Tibial artery (tissue), 4 donors: ENCODE results near the gene PVALEF.
A peak's percentile ranks its signal among the peaks of the same experiment; 100 is the strongest.

Experiments used
- DNase-seq, 2 donors: peaks; one replicate each; pipeline ENCODE4 v3.0.0-alpha.2; 2019
- H3K27ac ChIP-seq, 2 donors: fragments of 200-600 bp; sonication (generic) in 1 of 2; 1 replicate in 1 of 2; 2 replicates in 1 of 2; pipeline ENCODE4 v1.5.1; 2018 to 2019; ENCODE audit warnings: mild to moderate bottlenecking in 1 of 2
- H3K27me3 ChIP-seq, 2 donors: fragments of 200-600 bp; sonication (generic) in 1 of 2; one replicate each; pipeline versions ENCODE4 v1.5.1 to v1.6.0; 2016 to 2019
- H3K36me3 ChIP-seq, 3 donors: fragments of 200-600 bp; sonication (generic) in 2 of 3; one replicate each; pipeline ENCODE4 v1.5.1; 2016 to 2019; ENCODE audit warnings: mild to moderate bottlenecking in 2 of 3
- H3K4me1 ChIP-seq, 4 donors: fragments of 200-600 bp; sonication (generic) in 2 of 4; 1 replicate in 3 of 4; 2 replicates in 1 of 4; pipeline ENCODE4 v1.5.1; 2016 to 2019
- H3K4me3 ChIP-seq, 2 donors: fragments of 200-600 bp; sonication (generic) in 1 of 2; 1 replicate in 1 of 2; 2 replicates in 1 of 2; pipeline ENCODE4 v1.5.1; 2018 to 2019; ENCODE audit warnings: mild to moderate bottlenecking in 2 of 2
- H3K9me3 ChIP-seq, 3 donors: fragments of 200-600 bp; sonication (generic) in 1 of 3; one replicate each; pipeline ENCODE4 v1.5.1; 2016 to 2019
- CTCF ChIP-seq, 2 experiments: fragments of 200-600 bp in 1 of 2; fragments of 450-650 bp in 1 of 2; IDR thresholded peaks; one replicate each; pipeline ENCODE4 v1.5.1; 2017 to 2019; ENCODE audit warnings: antibody characterized with exemption in 2 of 2, mild to moderate bottlenecking in 1 of 2, moderate library complexity in 1 of 2
- intact Hi-C: fragments of 100-400 bp; cut with DNase I; formaldehyde crosslinking; loops from one replicate; pipeline ENCODE4 v1.15.0; 2023; ENCODE audit warnings: low total_unique reads

The PVALEF gene

GRCh38 chr17:81219476-81220180, 54.3 kb downstream of the PVALEF start:
- no peak overlapping the region for H3K27ac ChIP-seq
- no peak for DNase-seq
- H3K36me3 ChIP-seq = peaks cover 0 to 31% (median 0%) of the 10 kb centered on the region in 3 donors
- no peak for TF ChIP-seq CTCF (IDR thresholded peaks at IDR 0.05)
- intact Hi-C loops = no loop called here
- no peaks in the 10 kb centered on the region for H3K27me3 ChIP-seq
- peaks cover 6 to 21% (median 21%) of the 10 kb centered on the region in 4 donors for H3K4me1 ChIP-seq
- no peak overlapping the region for H3K4me3 ChIP-seq
- H3K9me3 ChIP-seq = no peaks in the 10 kb centered on the region

GRCh38 chr17:81221371-81221841, 56.1 kb downstream of the PVALEF start:
- DNase-seq = no peak
- no peak overlapping the region for H3K27ac ChIP-seq
- no peaks in the 10 kb centered on the region for H3K9me3 ChIP-seq
- peaks cover 0 to 31% (median 0%) of the 10 kb centered on the region in 3 donors for H3K36me3 ChIP-seq
- no peaks in the 10 kb centered on the region for H3K27me3 ChIP-seq
- intact Hi-C loops = no loop called here
- H3K4me1 ChIP-seq = peaks cover 6 to 21% (median 21%) of the 10 kb centered on the region in 4 donors
- H3K4me3 ChIP-seq = no peak overlapping the region
- no peak for TF ChIP-seq CTCF (IDR thresholded peaks at IDR 0.05)

- Histone ChIP-seq H3K36me3 (peaks cover 0 to 27% (median 0%) of the 10 kb centered on the region in 3 donors), H3K27me3 (no peaks in the 10 kb centered on the region), H3K27ac (peak overlapping the region; percentile 40 to 56), H3K4me1 (peaks cover 6 to 21% (median 21%) of the 10 kb centered on the region in 4 donors), H3K4me3 (peak overlapping the region; percentile 64 to 86), H3K9me3 (no peaks in the 10 kb centered on the region)
- intact Hi-C loops = loop anchor here (2.0 kb wide), 1 partner anchor 17 kb away; the partner anchor contains the start of genes NDUFAF8 and TEPSIN
- DNase-seq = no peak
- TF ChIP-seq CTCF (IDR thresholded peaks at IDR 0.05) = no peak
These were observed 56.7 kb downstream of the PVALEF start for GRCh38 chr17:81221842-81222619.

- peaks cover 6 to 21% (median 21%) of the 10 kb centered on the region in 4 donors for H3K4me1 ChIP-seq
- no peaks in the 10 kb centered on the region for H3K9me3 ChIP-seq
- no peak for DNase-seq
- peak overlapping the region; percentile 40 to 56 for H3K27ac ChIP-seq
- intact Hi-C loops = loop anchor here (2.0 kb wide), 1 partner anchor 16 kb away; the partner anchor contains the start of genes NDUFAF8 and TEPSIN
- no peaks in the 10 kb centered on the region for H3K27me3 ChIP-seq
- H3K4me3 ChIP-seq = peak overlapping the region; percentile 64 to 86
- TF ChIP-seq CTCF (IDR thresholded peaks at IDR 0.05) = no peak
- peaks cover 0 to 22% (median 0%) of the 10 kb centered on the region in 3 donors for H3K36me3 ChIP-seq
These were observed 57.3 kb downstream of the PVALEF start for GRCh38 chr17:81222620-81222905.

GRCh38 chr17:81222906-81223761, 57.8 kb downstream of the PVALEF start, which contains the start of gene CEP131:
TSS of gene CEP131 (minus strand) at chr17:81222965. CDS start at chr17:81220056, 2,909 bp downstream.
- Histone ChIP-seq H3K27me3 (no peaks in the 10 kb centered on the region), H3K4me1 (peaks cover 6 to 21% (median 21%) of the 10 kb centered on the region in 4 donors), H3K4me3 (peak within 1 kb of the TSS; percentile 64 to 86), H3K27ac (peak within 1 kb of the TSS; percentile 55 to 65), H3K36me3 (peaks cover 0 to 17% (median 0%) of the 10 kb centered on the region in 3 donors), H3K9me3 (no peaks in the 10 kb centered on the region)
- DNase-seq = peak; percentile 98 to 99
- no peak for TF ChIP-seq CTCF (IDR thresholded peaks at IDR 0.05)
- intact Hi-C loops = loop anchor here (2.0 kb wide), 1 partner anchor 16 kb away; the partner anchor contains the start of genes NDUFAF8 and TEPSIN
